ENCODE results near the gene FAM83G.
"Not testable (repeated sequence)": the region's sequence is repeated elsewhere in the genome, so short reads cannot be mapped to it uniquely, and the experiment has no call there.

FAM83G gene

GRCh38 chr17:19004421-19005136 is at the start of gene FAM83G:
FAM83G (minus strand) TSS chr17:19004764; CDS start chr17:19004041, 723 bp downstream.
- no peak for DNase-seq

- DNase-seq: not testable (repeated sequence)
Observed at GRCh38 chr17:19048826-19049225, 44.3 kb upstream of the FAM83G start.

- not testable (repeated sequence) for DNase-seq
Observed at GRCh38 chr17:19047510-19047909, 42.9 kb upstream of the FAM83G start.

GRCh38 chr17:19046782-19047375 is 42.3 kb upstream of the FAM83G start, which contains the start of gene GRAP:
GRAP (minus strand) TSS chr17:19046957; CDS start chr17:19046926, 31 bp downstream.
- not testable (repeated sequence) for DNase-seq

GRCh38 chr17:19044643-19045042 is 40.1 kb upstream of the FAM83G start:
- not testable (repeated sequence) for DNase-seq

- DNase-seq: not testable (repeated sequence)
Observed at GRCh38 chr17:19043032-19043431, 38.5 kb upstream of the FAM83G start.

- DNase-seq: not testable (repeated sequence)
Observed at GRCh38 chr17:19042369-19042768, 37.8 kb upstream of the FAM83G start.

- not testable (repeated sequence) for DNase-seq
Observed at GRCh38 chr17:19041871-19042270, 37.3 kb upstream of the FAM83G start.

GRCh38 chr17:19040350-19040749 is 35.8 kb upstream of the FAM83G start:
- DNase-seq: not testable (repeated sequence)

GRCh38 chr17:19038730-19039129 is 34.2 kb upstream of the FAM83G start:
- DNase-seq: not testable (repeated sequence)

- DNase-seq: not testable (repeated sequence)
Observed at GRCh38 chr17:19038007-19038406, 33.4 kb upstream of the FAM83G start.

GRCh38 chr17:19037547-19037946 is 33.0 kb upstream of the FAM83G start:
- not testable (repeated sequence) for DNase-seq

GRCh38 chr17:19036186-19036585 is 31.6 kb upstream of the FAM83G start:
- DNase-seq: not testable (repeated sequence)

- not testable (repeated sequence) for DNase-seq
Observed at GRCh38 chr17:19032377-19032988, 27.9 kb upstream of the FAM83G start.

GRCh38 chr17:19031729-19032128 is 27.2 kb upstream of the FAM83G start:
- not testable (repeated sequence) for DNase-seq

GRCh38 chr17:19030771-19031449 is 26.3 kb upstream of the FAM83G start:
- not testable (repeated sequence) for DNase-seq

- DNase-seq: not testable (repeated sequence)
Observed at GRCh38 chr17:19029740-19030139, 25.2 kb upstream of the FAM83G start.

- DNase-seq: not testable (repeated sequence)
Observed at GRCh38 chr17:19028671-19029070, 24.1 kb upstream of the FAM83G start.

GRCh38 chr17:19024101-19025078 is 19.8 kb upstream of the FAM83G start:
- DNase-seq: no peak

GRCh38 chr17:19023209-19023999 is 18.8 kb upstream of the FAM83G start:
- no peak for DNase-seq

GRCh38 chr17:19022747-19023146 is 18.2 kb upstream of the FAM83G start:
- DNase-seq: no peak

All from NCI-H1092 treated with DMSO at 0.1 percent for 48 hours (cell line).